ENCODE measurements around the gene TEKT1. TPM values are rescaled to one million over a fixed set of nuclear protein-coding genes. Genes with fewer than 3 reads are reported as not detected.
"Not testable (repeated sequence)": the region's sequence is repeated elsewhere in the genome, so short reads cannot be mapped to it uniquely, and the experiment has no call there.

TEKT1 gene
- total and polyA plus RNA-seq, 5 donors from 2014 or later, result not detected

DNA sequence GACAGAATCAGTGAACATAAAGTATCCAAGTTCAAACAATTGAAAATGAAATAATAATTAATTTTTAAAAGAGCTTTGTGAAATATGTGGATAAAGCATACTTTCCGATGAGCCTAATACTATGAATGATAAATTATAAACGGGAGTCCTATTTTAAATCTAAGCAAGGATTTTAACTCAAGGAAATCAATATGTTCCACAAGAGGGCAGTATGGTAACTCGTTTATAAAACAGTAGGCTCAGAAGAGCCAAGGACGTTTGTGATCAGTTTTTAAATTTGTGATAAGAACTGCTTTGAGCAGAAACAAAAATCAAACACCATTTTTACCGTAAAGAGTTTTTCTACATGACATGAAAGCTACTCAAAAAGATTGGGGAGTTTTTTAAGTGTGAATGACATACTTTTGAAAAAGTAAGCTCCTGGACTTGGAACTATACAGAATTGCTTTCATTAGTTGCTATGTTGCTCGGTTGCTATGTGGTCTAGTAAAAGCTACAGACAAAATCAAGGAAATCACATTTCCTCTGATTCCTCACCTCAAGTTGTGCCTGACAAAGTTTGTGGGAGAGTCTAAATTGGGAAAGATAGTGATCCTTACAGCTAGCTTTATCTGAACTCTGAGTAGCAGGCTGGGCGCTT lies 11.8 kb upstream of the TEKT1 start:
- Histone ChIP-seq H3K4me3 (ENCODE audit: low read depth, low read length) (no peak overlapping the region), H3K9me3 (ENCODE audit: control insufficient read depth in 2 of 2, low read length in 2 of 2) (no peaks in the 10 kb centered on the region), H3K27me3 (ENCODE audit: control insufficient read depth, insufficient read depth, low read length) (peaks cover 26% of the 10 kb centered on the region), H3K27ac (ENCODE audit: insufficient read depth, low read length, poor library complexity, severe bottlenecking) (no peak overlapping the region), H3K4me1 (ENCODE audit: control insufficient read depth, insufficient read depth, low read length, poor library complexity, severe bottlenecking) (no peaks in the 10 kb centered on the region), H3K36me3 (ENCODE audit: control insufficient read depth, insufficient read depth, low read length) (no peaks in the 10 kb centered on the region)
- Mint-ChIP-seq H3K36me3 (no peaks in the 10 kb centered on the region), H3K4me1 (peaks cover 0 to 2% (median 0%) of the 10 kb centered on the region in 4 donors), H3K9me3 (no peaks in the 10 kb centered on the region), H3K4me3 (no peak overlapping the region), H3K27me3 (peaks cover 41% of the 10 kb centered on the region), H3K27ac (no peak overlapping the region)
- DNase-seq (peak in 2 of 3 donors; percentile 42 to 64), ATAC-seq (ENCODE audit: low read depth in 2 of 2) (no peak)

- peaks cover 53% of the 10 kb centered on the region for H3K27me3 Mint-ChIP-seq
- not testable (repeated sequence) for H3K36me3 ChIP-seq (ENCODE audit: control insufficient read depth, insufficient read depth, low read length); H3K9me3 ChIP-seq (ENCODE audit: control insufficient read depth in 2 of 2, low read length in 2 of 2); H3K27ac ChIP-seq (ENCODE audit: insufficient read depth, low read length, poor library complexity, severe bottlenecking); ATAC-seq (ENCODE audit: low read depth in 2 of 2); H3K36me3 Mint-ChIP-seq; H3K4me1 Mint-ChIP-seq; H3K27ac Mint-ChIP-seq; H3K4me3 ChIP-seq (ENCODE audit: low read depth, low read length); H3K4me1 ChIP-seq (ENCODE audit: control insufficient read depth, insufficient read depth, low read length, poor library complexity, severe bottlenecking); H3K9me3 Mint-ChIP-seq; H3K4me3 Mint-ChIP-seq; DNase-seq
- peaks cover 38% of the 10 kb centered on the region for H3K27me3 ChIP-seq (ENCODE audit: control insufficient read depth, insufficient read depth, low read length)
These were observed 10.2 kb upstream of the TEKT1 start for GRCh38 chr17:6841769-6842168.

DNA sequence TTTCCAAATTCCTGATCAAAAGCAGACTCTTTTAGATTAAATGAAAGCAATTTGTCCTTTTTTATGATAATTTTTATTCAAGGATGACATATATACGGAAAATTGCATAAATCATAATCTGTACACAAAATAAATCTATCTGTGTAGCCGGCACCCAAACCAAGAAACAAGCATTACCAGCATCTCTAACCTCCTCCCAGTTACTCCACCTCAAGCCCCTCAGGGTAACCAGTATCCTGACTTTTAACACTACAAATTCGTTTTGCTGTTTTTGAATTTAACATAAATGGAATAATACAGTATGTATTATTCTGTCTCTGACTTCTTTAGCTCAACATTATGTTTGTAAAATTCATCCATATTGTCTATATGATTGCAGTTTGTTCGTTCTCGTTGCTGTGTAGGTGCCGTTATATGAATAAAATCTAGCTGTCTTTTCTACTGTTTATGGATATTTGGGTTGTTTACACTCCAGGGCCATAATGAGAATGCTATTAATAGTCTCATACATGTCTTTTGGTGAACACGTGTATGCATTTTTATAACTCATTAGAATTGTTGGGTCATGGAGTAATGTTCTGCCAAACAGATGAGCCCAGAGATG lies 1.0 kb downstream of the TEKT1 start:
- Mint-ChIP-seq H3K27me3 (peaks cover 65% of the 10 kb centered on the region), H3K4me1 (peaks cover 0 to 17% (median 6%) of the 10 kb centered on the region in 4 donors), H3K9me3 (peaks cover 0 to 4% (median 0%) of the 10 kb centered on the region in 7 donors), H3K4me3 (peak overlapping the region in 2 of 4 donors; percentile 24 to 29), H3K27ac (no peak overlapping the region), H3K36me3 (no peaks in the 10 kb centered on the region)
- Histone ChIP-seq H3K4me1 (ENCODE audit: control insufficient read depth, insufficient read depth, low read length, poor library complexity, severe bottlenecking) (peaks cover 11% of the 10 kb centered on the region), H3K27me3 (ENCODE audit: control insufficient read depth, insufficient read depth, low read length) (peaks cover 48% of the 10 kb centered on the region), H3K9me3 (ENCODE audit: control insufficient read depth in 2 of 2, low read length in 2 of 2) (no peaks in the 10 kb centered on the region), H3K4me3 (ENCODE audit: low read depth, low read length) (no peak overlapping the region), H3K27ac (ENCODE audit: insufficient read depth, low read length, poor library complexity, severe bottlenecking) (no peak overlapping the region), H3K36me3 (ENCODE audit: control insufficient read depth, insufficient read depth, low read length) (no peaks in the 10 kb centered on the region)
- DNase-seq (no peak), ATAC-seq (ENCODE audit: low read depth in 2 of 2) (no peak)

DNA sequence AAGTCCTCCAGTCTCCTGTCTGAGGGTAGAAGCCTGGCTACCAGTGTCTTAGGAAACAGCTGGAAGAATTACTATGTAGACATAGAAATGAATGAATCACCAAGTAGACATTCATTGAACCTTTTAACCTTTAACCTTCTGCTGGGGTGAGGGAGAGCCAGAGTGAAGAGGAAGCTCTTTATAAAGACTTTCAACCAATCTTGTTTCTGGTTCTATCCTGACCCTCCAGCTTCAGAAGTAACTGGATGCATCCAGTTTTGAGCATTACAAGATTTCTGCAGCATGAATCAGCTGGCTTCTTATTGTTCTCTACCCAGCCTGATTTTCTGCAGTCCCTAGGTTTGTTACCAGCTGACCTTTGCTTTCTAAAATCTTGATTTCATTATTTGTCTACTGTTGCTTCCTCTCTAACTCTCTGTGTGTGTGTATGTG lies 8.5 kb downstream of the TEKT1 start:
- no peak overlapping the region for H3K4me3 Mint-ChIP-seq
- no peaks in the 10 kb centered on the region for H3K36me3 Mint-ChIP-seq

GRCh38 chr17:6818938-6819337 lies 12.6 kb downstream of the TEKT1 start:
- no peak overlapping the region for H3K27ac ChIP-seq (ENCODE audit: insufficient read depth, low read length, poor library complexity, severe bottlenecking)
- H3K27me3 ChIP-seq (ENCODE audit: control insufficient read depth, insufficient read depth, low read length), result peaks cover 2% of the 10 kb centered on the region
- Mint-ChIP-seq H3K4me3 (no peak overlapping the region), H3K27ac (no peak overlapping the region), H3K9me3 (peaks cover 0 to 1% (median 0%) of the 10 kb centered on the region in 7 donors), H3K36me3 (no peaks in the 10 kb centered on the region), H3K4me1 (peaks cover 0 to 4% (median 1%) of the 10 kb centered on the region in 4 donors), H3K27me3 (peaks cover 48% of the 10 kb centered on the region)
- no peak for ATAC-seq (ENCODE audit: low read depth in 2 of 2)
- no peaks in the 10 kb centered on the region for H3K36me3 ChIP-seq (ENCODE audit: control insufficient read depth, insufficient read depth, low read length)
- H3K9me3 ChIP-seq (ENCODE audit: control insufficient read depth in 2 of 2, low read length in 2 of 2), result no peaks in the 10 kb centered on the region
- no peaks in the 10 kb centered on the region for H3K4me1 ChIP-seq (ENCODE audit: control insufficient read depth, insufficient read depth, low read length, poor library complexity, severe bottlenecking)
- H3K4me3 ChIP-seq (ENCODE audit: low read depth, low read length), result no peak overlapping the region
- DNase-seq, result no peak

More for the DNA sequence above, 8.5 kb downstream of the TEKT1 start:
- no peaks in the 10 kb centered on the region for H3K9me3 ChIP-seq (ENCODE audit: control insufficient read depth in 2 of 2, low read length in 2 of 2)
- peaks cover 0 to 4% (median 1%) of the 10 kb centered on the region in 4 donors for H3K4me1 Mint-ChIP-seq
- H3K27me3 Mint-ChIP-seq, result peaks cover 56% of the 10 kb centered on the region
- H3K27ac Mint-ChIP-seq, result no peak overlapping the region
- H3K27me3 ChIP-seq (ENCODE audit: control insufficient read depth, insufficient read depth, low read length), result peaks cover 10% of the 10 kb centered on the region
- H3K27ac ChIP-seq (ENCODE audit: insufficient read depth, low read length, poor library complexity, severe bottlenecking), result no peak overlapping the region
- no peaks in the 10 kb centered on the region for H3K4me1 ChIP-seq (ENCODE audit: control insufficient read depth, insufficient read depth, low read length, poor library complexity, severe bottlenecking)
- peaks cover 0 to 3% (median 0%) of the 10 kb centered on the region in 7 donors for H3K9me3 Mint-ChIP-seq
- DNase-seq, result no peak
- H3K4me3 ChIP-seq (ENCODE audit: low read depth, low read length), result no peak overlapping the region
- no peaks in the 10 kb centered on the region for H3K36me3 ChIP-seq (ENCODE audit: control insufficient read depth, insufficient read depth, low read length)
- ATAC-seq (ENCODE audit: low read depth in 2 of 2), result no peak

DNA sequence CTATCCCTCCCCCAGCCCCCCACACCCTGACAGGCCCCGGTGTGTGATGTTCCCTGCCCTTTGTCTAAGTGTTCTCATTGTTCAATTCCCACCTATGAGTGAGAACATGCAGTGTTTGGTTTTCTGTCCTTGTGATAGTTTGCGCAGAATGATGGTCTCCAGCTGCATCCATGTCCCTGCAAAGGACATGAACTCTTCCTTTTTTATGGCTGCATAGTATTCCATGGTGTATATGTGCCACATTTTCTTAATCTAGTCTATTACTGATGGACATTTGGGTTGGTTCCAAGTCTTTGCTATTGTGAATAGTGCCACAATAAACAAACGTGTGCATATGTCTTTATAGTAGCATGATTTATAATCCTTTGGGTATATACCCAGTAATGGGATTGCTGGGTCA lies 15.2 kb downstream of the TEKT1 start:
- H3K4me3 Mint-ChIP-seq; H3K36me3 ChIP-seq (ENCODE audit: control insufficient read depth, insufficient read depth, low read length); H3K4me1 Mint-ChIP-seq; H3K27ac ChIP-seq (ENCODE audit: insufficient read depth, low read length, poor library complexity, severe bottlenecking); H3K27ac Mint-ChIP-seq; H3K9me3 Mint-ChIP-seq; H3K27me3 ChIP-seq (ENCODE audit: control insufficient read depth, insufficient read depth, low read length); ATAC-seq (ENCODE audit: low read depth in 2 of 2); H3K4me3 ChIP-seq (ENCODE audit: low read depth, low read length); DNase-seq; H3K9me3 ChIP-seq (ENCODE audit: control insufficient read depth in 2 of 2, low read length in 2 of 2); H3K36me3 Mint-ChIP-seq; H3K4me1 ChIP-seq (ENCODE audit: control insufficient read depth, insufficient read depth, low read length, poor library complexity, severe bottlenecking): not testable (repeated sequence)
- H3K27me3 Mint-ChIP-seq, result peaks cover 28% of the 10 kb centered on the region

DNA sequence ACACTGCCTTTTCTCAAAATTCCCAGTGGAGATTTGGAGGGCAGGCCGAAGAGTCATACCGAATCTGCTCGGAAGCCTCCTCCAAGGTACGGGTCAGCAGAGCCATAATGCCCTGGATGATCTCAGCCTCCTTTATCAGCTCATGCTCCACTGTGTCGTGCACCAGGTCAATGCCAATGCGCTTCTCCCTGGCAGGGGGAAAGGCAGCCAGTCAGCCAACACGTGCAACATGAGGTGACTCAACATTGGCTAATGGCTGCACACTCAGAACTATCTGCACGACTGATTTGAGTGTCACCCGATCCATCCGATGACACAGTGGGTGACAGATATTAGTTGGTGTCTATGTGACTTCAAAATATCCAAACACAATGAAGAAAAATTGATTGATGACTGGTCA lies 15.8 kb downstream of the TEKT1 start:
- ATAC-seq (ENCODE audit: low read depth in 2 of 2) (no peak), DNase-seq (no peak)
- Mint-ChIP-seq H3K4me3 (no peak overlapping the region), H3K36me3 (no peaks in the 10 kb centered on the region), H3K27ac (no peak overlapping the region), H3K27me3 (peaks cover 22% of the 10 kb centered on the region), H3K4me1 (peaks cover 0 to 2% (median 0%) of the 10 kb centered on the region in 4 donors), H3K9me3 (peaks cover 0 to 1% (median 0%) of the 10 kb centered on the region in 7 donors)
- no peaks in the 10 kb centered on the region for H3K27me3 ChIP-seq (ENCODE audit: control insufficient read depth, insufficient read depth, low read length)
- no peak overlapping the region for H3K4me3 ChIP-seq (ENCODE audit: low read depth, low read length)
- H3K36me3 ChIP-seq (ENCODE audit: control insufficient read depth, insufficient read depth, low read length), result no peaks in the 10 kb centered on the region
- no peaks in the 10 kb centered on the region for H3K9me3 ChIP-seq (ENCODE audit: control insufficient read depth in 2 of 2, low read length in 2 of 2)
- no peaks in the 10 kb centered on the region for H3K4me1 ChIP-seq (ENCODE audit: control insufficient read depth, insufficient read depth, low read length, poor library complexity, severe bottlenecking)
- H3K27ac ChIP-seq (ENCODE audit: insufficient read depth, low read length, poor library complexity, severe bottlenecking), result no peak overlapping the region

DNA sequence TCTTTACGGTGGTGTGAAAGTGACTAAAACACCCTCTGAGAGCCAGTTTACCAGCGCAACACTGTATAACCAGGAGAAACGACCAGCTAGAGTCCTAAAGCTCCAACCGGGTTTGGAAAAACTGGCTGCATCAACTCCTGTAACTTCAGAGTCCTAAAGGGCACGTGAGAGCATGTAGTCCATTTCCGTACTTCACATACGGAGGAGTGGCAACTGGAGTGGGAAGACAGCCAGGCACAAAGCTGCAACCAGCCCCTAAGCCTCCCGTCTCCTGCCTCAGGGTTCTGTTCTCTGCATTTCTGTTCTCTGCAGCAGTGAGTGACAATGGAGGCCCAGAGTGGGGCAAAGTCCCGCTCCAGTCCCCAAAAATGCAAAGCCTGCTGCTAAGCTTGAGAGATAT lies 19.2 kb downstream of the TEKT1 start:
- peaks cover 15% of the 10 kb centered on the region for H3K27me3 Mint-ChIP-seq

More for the DNA sequence above, 19.2 kb downstream of the TEKT1 start:
- no peak overlapping the region for H3K27ac Mint-ChIP-seq
- ATAC-seq (ENCODE audit: low read depth in 2 of 2) (no peak), DNase-seq (no peak)
- H3K9me3 Mint-ChIP-seq, result no peaks in the 10 kb centered on the region
- no peaks in the 10 kb centered on the region for H3K36me3 ChIP-seq (ENCODE audit: control insufficient read depth, insufficient read depth, low read length)
- no peaks in the 10 kb centered on the region for H3K9me3 ChIP-seq (ENCODE audit: control insufficient read depth in 2 of 2, low read length in 2 of 2)
- no peak overlapping the region for H3K4me3 ChIP-seq (ENCODE audit: low read depth, low read length)
- no peaks in the 10 kb centered on the region for H3K4me1 Mint-ChIP-seq
- H3K27ac ChIP-seq (ENCODE audit: insufficient read depth, low read length, poor library complexity, severe bottlenecking), result no peak overlapping the region
- H3K27me3 ChIP-seq (ENCODE audit: control insufficient read depth, insufficient read depth, low read length), result peaks cover 5% of the 10 kb centered on the region
- no peaks in the 10 kb centered on the region for H3K4me1 ChIP-seq (ENCODE audit: control insufficient read depth, insufficient read depth, low read length, poor library complexity, severe bottlenecking)
- no peak overlapping the region for H3K4me3 Mint-ChIP-seq
- H3K36me3 Mint-ChIP-seq, result no peaks in the 10 kb centered on the region
